HG03469 (cell line): Measurements from ENCODE around the gene RPUSD1.
A peak's percentile ranks its signal among the peaks of the same experiment; 100 is the strongest.
"Not testable (repeated sequence)": the region's sequence is repeated elsewhere in the genome, so short reads cannot be mapped to it uniquely, and the experiment has no call there.

Experiments
- ATAC-seq: cut with Tn5 transposase; IDR thresholded peaks from one replicate; pipeline ENCODE4 v1.9.1; 2021; ENCODE audit warnings: mild to moderate bottlenecking, moderate library complexity, moderate number of reproducible peaks; ENCODE audit not compliant: unreplicated experiment

The RPUSD1 gene

DNA sequence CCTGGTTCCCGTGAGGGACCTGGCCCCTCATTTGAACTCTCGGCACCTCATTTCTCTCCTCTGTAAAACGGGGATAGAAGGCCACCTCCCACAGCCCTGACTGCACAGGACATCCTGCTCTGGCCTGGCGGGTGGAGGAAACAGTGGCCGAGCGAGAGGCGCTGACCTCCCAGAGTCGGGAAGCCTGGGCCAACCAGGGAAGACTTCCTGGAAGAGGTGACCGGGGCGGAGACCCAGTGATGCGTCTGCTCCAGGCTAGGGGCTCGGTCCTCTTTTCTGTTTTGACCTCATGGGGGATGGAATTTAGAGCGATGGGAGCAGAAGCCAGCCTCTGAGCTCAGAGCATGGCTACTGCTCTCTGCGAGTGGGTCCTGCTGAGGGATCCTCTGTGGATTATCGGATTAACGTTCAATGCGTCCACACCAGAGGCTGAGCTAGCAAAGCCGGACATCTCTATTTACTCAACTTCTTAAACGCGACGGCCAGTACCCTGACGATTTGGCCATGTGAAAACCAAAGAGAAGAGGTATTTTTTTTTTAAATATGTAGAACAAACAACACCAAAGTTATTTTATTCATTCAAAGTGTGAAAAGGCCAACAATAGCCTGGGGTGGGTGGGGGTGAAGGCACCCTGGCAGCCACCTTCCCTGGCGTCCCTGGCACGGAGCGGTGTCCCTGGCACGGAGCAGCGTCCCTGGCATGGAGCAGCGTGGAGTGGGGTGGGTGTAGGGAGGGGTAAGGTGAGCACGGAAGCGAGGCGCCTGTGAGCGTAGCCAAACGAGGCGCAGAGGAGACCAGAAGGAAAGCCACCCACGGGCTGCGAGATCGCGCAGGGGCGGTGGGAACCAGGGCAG lies 36.8 kb downstream of the RPUSD1 start:
- no peak for ATAC-seq

DNA sequence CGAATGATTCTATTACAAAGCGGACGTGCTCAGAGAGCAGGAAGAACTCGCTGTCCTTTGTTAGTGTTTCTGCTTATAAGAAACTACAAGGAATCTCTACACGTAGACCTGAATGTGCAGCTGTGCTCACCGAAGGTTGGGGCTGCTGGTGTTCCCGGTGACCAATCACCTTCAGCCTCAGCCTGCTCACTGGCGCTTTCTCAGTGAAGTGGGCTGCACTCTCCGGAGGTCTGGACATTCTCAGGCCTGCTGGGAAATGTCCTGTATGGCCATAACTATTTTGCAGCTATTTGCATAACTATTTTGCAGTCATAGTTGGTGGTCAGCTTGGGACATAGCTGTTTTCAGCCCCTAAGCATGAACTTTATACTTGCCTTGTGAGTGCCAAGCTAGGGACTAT lies 37.7 kb downstream of the RPUSD1 start:
- no peak for ATAC-seq

DNA sequence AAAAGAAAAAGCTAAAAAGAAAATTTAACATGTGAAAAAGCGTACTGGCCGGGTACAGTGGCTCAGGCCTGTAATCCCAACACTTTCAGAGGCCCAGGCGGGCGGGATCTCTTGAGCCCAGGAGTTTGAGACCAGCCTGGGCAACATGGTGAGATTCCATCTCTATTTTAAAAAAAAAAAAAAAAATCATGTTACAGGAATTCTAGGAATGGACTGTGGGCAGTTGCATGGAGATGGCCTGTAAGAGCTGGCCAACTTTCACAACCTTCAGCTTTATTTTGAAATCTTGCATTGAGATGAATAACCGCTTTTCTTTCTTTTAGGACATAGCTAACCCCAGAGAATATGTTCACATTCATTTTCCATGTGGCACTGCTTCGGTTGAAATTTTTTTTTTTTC lies 39.2 kb downstream of the RPUSD1 start:
- no peak for ATAC-seq

DNA sequence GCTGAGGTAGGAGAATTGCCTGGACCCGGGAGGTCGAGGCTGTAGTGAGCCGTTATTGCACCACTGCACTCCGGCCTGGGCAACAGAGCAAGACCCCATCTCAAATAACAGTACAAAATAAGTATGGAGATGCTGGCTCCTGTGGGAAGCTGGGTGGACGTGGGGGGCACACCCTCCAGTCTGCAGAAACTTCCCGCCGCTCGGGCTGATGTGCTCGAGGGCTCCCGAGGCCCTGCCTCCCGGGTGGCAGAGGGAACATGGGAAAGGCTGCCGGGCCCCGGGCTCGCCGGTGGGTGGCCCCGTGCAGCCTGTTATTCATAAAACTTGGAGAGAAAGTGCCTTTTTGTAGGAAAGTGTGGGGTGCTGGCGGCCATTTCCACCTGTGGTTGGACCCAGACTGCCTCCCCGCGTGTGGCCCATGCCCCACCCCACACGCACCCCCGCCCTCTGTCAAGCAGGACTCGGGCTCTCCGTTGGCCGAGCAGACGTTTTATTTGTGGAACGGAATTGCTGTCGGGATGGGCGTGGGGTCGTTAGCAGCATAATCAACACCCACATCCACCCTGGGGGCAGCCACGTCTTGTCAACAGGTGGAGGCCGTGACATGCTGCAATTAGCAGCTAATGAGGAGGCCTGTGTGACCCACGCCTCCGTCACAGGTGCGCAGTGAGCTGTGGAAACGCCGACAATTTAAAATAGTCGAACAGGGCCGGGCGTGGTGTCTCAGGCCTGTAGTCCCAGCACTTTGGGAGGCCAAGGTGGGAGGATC lies 40.0 kb downstream of the RPUSD1 start:
- ATAC-seq = no peak

DNA sequence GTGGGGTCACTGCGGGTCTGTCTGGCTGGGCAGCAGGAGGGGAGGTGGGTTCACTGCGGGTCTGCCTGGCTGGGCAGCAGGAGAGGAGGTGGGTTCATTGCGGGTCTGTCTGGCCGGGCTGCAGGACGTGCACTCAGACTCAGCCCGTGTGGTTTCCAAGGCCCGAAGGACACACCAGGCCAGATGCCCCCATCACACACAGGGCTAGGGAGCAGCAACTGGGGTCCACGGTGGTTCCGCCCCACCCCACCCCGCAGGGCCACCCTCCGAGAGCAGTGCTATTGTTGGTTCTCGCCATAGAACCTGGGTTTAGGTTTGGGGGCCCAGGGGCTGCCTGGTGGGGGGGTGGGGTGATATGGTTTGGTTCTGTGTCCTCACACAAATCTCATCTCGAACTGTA lies 41.5 kb downstream of the RPUSD1 start:
- no peak for ATAC-seq

DNA sequence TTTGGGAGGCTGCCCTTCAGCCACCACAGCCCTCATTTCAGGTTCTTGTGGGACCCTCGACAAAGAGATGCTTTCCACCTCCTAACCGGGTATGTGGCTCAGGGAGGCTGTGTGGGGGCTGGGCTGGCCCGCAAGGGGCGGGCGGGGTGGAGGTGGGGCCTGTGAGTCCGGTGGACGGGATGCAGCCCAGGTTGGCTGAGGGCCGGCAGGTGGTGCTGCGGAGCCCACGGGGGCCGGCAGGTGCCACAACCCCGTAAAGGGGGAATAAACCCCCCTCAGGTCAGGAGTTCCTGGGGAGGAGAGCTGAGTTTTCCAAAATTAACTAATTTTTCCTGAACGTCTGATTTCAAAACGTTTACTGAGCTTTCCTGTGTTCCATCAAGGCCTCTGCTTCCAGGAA lies 42.4 kb downstream of the RPUSD1 start:
- no peak for ATAC-seq

DNA sequence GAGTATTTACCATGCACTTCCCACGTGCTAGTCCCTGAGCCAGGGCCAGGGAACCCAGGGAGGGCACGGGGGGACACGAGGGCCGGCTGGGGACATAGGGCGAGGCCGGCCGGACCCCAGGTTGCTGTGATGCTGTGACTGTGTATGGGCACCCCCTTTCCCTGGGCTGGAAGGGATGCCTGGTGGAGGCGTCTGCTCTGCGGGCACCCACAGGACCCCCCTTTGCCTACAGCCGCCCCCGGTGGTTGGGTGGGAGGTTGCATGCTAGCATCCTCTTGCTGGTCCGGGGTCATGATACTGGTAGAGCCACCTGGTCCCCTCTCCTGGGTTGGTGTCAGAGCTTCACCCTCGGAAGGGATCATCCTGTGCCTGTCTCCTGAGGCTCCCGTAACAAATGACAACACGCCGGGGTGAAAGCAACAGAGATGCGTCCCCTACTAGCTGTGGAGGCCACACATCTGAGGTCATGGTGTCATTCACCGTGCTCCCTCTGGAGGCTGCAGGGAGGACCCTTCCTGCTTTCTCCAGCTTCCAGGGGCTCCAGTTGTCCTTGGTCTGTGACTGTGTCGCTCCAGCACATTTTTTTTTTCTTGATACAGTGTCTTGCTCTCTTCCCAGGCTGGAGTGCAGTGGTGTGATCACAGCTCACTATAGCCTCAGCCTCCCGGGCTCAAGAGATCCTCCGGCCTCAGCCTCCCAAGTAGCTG lies 44.2 kb downstream of the RPUSD1 start:
- ATAC-seq = no peak

DNA sequence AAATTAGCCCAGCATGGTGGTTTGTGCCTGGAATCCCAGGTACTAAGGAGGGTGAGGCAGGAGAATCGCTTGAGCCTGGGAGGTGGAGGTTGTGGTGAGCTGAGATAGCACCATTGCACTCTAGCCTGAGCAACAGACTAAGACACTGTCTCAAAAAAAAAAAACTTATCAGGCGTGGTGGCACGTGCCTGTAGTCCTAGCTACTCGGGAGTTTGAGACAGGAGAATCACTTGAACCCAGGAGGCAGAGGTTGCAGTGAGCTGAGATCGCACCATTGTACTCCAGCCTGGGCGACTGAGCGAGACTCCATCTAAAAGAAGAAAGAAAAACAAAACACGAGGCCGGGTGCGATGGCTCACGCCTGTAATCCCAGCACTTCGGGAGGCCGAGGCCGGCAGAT lies 45.3 kb downstream of the RPUSD1 start:
- ATAC-seq = not testable (repeated sequence)

DNA sequence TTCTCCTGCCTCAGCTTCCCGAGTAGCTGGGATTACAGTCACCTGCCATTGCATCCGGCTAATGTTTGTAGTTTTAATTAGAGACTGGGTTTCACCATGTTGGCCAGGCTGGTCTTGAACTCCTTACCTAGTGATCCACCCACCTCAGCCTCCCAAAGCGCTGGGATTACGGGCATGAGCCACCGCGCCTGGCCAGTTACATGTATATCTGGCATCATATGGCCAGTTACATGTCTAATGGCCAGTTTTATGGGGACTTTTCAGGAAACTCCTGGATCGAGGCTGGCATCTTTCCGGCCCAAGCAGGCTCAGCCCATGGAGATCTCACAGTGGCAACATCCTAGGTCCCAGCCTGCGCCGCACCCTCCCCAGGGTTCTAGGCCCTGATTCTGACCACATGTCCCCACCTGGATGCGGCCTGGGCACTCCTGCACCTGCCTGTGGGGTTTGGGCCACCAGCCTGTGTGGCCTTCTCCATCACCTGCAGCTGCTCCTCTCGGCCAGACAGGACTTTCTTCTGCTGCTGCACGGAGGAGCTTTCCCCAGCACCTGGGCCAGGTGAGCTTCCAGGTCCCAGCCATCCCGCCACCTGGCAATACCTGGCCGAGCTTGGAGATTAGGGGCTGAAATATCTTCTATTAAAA lies 46.1 kb downstream of the RPUSD1 start:
- ATAC-seq = no peak

DNA sequence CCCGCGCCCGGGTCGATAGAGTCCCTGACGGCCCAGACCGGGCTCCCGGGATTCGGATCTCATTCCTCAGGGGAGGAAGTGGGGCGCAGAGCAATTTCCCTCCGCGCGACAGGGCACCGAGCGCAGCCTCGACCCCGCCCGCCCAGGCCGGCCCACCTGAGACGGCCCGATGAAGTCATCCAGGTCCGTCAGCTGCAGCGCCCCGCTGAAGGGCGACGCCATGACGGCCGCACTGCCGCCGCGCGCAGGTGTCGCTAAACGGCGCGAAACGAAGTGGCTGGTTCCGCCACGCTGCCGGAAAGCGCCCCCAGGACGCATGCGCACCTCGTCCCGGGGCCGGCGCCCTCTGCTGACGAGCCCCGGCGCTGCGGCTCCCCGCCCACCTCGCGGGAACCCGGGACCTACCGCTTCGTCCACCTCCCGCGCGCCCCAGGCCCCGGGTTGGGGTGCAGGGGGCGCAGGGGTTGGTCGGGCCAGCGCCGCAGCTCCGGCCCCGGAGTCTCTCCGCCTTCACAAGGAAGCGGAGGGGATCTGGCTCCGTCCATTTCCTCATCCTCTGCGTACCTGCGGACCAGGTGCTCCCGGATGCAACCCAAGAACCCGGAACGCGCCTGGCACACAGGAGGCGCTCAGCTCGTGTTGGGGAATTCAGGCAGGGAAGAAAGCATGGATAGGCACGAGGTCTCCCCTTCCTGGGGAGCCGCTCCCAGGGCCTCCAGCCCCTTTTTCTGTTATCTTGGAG lies 47.2 kb downstream of the RPUSD1 start, which contains the start of gene CIAO3:
CIAO3 (minus strand) TSS at position 234 of the 742 bp plus-strand sequence; CDS start at position 222, 12 bp downstream.
- peak; percentile 47 for ATAC-seq

DNA sequence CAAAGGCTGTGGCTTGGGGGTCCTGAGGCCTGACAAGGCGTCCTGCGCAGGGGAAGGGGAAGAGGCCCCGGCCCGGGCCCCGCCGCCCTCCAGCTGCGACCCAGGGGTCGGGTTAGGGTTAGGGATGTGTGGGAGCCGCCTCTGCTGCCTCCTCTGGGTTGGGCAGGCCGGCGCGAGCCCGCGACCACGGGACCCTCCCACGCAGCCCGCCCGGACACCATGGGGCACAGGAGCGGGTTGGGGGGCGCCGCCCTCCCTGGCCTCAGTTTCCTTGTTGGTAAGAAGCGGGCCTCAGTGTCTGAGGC lies 47.8 kb downstream of the RPUSD1 start:
- ATAC-seq = no peak

DNA sequence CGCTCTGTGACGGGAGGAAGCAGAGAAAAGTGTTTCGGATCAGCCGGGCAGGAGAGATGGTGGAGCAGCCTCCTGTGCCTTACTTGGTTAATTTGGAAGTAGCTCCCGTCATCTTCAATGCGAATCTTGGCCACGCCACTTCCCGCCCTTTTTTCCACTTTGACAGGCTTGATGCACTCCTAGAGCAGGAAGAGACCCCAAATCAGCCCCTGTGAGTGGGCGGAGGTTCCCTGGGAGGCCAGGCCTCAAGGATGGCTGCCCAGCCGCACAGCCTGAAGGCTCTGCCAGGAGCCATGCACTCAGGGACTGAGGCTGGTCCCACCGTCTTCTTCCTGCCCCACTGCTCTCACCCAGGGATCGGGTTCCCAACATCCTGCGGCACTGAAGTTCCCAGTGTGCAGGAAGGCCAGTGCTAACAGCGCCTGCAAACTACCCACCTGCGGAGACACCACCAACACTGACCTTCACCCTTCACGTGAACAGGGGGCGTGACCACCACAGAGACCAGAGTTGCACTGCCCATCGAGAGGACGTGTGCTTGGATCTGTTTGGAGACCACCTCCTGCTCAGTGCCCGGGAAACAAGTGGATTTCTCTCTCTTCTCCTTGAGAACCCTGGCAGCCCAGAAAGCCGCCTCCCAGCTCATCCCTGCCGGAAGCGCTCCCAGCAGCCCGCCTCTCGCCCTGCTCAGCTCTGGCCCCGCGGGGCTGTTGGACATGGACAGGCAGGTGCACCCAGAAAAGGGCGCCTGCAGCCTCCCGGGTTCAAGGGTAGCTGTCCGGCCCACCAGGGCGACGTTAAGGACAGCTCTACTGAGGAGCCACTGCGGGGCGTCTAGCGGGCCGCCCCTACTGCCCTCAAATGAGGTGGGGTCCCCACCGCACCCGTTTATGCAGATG lies 48.4 kb downstream of the RPUSD1 start:
- ATAC-seq = no peak

DNA sequence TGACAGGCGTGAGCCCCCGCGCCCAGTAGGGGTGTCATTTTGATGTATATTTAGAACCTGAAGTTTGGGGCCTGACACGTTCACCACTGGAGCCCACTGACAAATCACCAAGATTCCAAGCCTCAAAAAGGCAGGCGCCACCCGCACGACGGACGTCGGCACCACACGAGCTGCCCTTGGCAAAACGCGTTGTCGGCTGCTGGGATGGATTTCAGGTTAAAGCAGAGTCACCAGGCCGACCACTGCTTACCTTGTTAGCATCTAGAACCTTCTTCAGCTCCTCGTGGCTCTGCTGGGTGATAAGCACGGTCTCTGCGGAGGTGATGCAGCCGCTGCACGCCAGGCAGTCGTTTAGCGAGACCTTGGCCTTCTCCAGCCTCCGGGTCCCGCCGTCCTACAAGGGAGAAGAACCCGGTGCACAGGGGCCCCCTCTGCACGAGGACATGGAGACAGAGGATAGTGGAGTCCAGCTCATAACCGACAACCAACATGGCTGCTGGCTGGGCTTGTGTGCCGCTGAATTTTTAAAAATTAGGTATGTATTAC lies 51.2 kb downstream of the RPUSD1 start:
- ATAC-seq = no peak

DNA sequence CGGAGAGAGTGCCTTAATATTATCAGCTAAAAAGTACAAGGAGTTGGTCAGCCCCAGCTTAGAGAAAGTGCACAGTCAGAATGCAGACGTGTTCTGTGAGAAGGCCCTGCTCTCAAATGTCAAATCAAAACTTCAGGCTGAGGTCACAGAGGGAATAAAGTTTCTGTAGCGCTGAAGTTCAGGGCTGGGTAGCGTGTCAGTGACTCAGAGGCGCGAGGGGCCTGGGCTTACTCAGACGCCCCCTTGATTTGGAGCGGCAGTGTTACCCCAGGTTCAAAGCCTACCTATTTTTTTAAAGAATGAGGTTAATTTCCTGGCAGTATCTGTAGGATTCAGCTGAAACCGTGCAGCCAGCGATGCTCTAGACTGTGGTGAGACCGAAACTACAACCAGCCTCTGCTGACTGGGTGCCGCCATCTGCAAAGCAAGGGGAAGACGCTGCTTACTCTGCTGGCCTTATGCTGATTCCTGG lies 52.2 kb downstream of the RPUSD1 start:
- no peak for ATAC-seq

DNA sequence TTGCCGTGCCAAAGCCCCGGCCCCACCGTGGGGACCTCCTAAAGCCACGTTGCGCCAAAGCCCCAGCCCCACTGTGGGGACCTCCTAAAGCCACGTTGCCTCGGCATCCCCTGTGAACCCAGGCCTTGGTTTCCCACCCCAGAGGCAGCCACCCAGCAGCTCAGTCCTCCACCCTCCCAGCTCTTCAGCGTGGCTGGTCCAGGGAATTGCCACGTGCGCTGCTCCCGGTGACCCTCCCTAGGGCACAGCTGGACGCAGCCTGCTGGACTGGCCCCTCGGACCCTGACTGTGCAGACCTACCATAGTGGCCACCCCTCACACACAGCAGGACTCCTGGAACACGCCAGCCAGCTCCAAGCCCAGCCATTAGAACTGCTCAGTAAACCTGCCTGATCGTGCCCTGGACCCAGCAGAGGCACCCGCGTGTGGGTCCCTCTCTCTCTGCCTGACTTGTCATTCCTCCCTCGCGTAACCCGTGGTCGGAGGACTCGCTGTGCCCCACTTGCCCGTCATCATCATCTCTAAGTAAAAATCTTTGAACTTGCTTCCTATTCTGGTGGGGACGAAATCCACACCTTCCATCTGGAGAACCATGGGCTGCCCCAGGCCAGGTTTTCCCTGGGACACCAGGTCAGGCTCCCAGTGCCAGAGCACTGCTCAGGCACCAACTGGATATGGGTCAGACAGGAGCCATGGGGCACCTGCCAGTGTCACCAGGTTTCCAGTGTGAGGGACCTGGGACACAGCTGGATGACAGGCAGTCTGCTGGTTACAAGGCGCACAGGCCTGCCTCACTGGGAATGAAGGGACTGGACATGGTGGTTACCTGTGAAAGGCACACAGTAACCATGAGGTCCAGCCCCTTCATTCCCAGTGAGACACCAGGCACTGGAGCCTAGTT lies 53.0 kb downstream of the RPUSD1 start:
- ATAC-seq = no peak
